PFSK-1 (cell line): Measurements from ENCODE around the gene DOHH.

ENCODE experiments used
- FOXP2 ChIP-seq: optimal IDR thresholded peaks from 2 replicates; pipeline ENCODE3; 2011; ENCODE audit warnings: borderline replicate concordance, control low read depth, inconsistent platforms; ENCODE audit not compliant: insufficient read depth; ENCODE audit errors: extremely low read length, extremely low read depth
- POLR2AphosphoS5 ChIP-seq: IDR thresholded peaks from 2 replicates; pipeline ENCODE4 v1.6.1; 2012; ENCODE audit warnings: low read depth, mild to moderate bottlenecking, control low read depth, low read length, moderate library complexity
- REST ChIP-seq, 2 experiments: IDR thresholded peaks; 2 replicates each; pipeline versions ENCODE4 v1.6.1 to v1.8.0; 2011 to 2012; ENCODE audit warnings: low read depth in 2 of 2, low read length in 2 of 2, control low read depth in 1 of 2, inconsistent platforms in 1 of 2, mild to moderate bottlenecking in 1 of 2, moderate library complexity in 1 of 2; ENCODE audit not compliant: insufficient read depth in 1 of 2
- SIN3A ChIP-seq: IDR thresholded peaks from 2 replicates; pipeline ENCODE4 v1.6.1; 2012; ENCODE audit warnings: mild to moderate bottlenecking, low read length, moderate library complexity, borderline replicate concordance; ENCODE audit not compliant: insufficient read depth
- TAF1 ChIP-seq: IDR thresholded peaks from 2 replicates; pipeline ENCODE4 v1.6.1; 2012; ENCODE audit warnings: low read length, control low read depth, borderline replicate concordance; ENCODE audit not compliant: insufficient read depth

DNA sequence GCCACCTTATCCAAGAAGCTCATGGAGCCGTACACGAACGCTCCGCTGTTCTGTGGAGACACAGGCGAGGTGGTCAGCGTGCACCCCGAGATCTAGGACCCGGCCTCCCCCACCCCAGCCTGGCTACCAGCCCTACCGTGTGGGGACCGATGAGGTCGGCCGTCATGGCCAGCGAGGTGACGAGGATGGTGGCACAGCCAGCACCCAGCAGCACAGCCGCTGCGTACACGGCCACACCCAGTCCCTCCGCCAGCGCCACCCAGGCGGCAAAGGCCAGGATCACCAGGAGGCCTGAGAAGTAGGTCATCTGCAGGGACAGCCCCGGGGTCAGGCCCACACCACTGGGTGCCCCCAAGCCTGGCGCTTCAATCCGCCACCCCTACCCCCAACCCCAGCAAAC lies 45.6 kb upstream of the DOHH start:
- TF ChIP-seq FOXP2 = no peak
- no peak for TF ChIP-seq REST (IDR thresholded peaks at IDR 0.05; ENCODE audit: insufficient read depth in 1 of 2, low read depth in 2 of 2, low read length in 2 of 2)
- TF ChIP-seq POLR2AphosphoS5 = no peak
- TF ChIP-seq SIN3A = no peak
- no peak for TF ChIP-seq TAF1
